ENCODE data around the gene PPP2R2D. TPM values are rescaled to one million over a fixed set of nuclear protein-coding genes. Genes with fewer than 3 reads are reported as not detected.
"Not testable (repeated sequence)": the region's sequence is repeated elsewhere in the genome, so short reads cannot be mapped to it uniquely, and the experiment has no call there.

Gene PPP2R2D
- total RNA-seq, 1 experiment from 2014 or later: 15.8 TPM

DNA sequence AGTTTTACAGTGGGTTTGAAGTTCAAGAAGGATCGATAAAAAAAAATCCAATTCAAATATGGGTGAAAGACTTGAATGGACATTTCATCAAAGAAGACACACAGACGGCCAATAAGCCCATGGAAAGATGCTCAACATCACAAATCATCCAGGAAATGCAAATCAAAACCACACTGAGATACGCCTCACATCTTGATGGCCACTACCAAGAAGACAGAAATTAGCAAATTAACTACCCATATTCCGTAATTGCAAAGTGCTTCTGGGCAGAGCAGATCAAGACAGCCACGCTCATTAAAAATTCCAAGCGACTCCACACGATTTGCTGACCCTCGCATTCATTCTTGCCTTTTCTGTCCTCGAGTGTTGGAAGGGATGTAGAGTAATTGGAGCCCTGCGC is 34.1 kb upstream of the PPP2R2D start:
- no peak for DNase-seq (ENCODE audit: low read depth)

- DNase-seq (ENCODE audit: low read depth): no peak
Measured at GRCh38 chr10:131868436-131868835, 32.4 kb upstream of the PPP2R2D start.

GRCh38 chr10:131869344-131869743 is 31.5 kb upstream of the PPP2R2D start:
- DNase-seq (ENCODE audit: low read depth): no peak

DNA sequence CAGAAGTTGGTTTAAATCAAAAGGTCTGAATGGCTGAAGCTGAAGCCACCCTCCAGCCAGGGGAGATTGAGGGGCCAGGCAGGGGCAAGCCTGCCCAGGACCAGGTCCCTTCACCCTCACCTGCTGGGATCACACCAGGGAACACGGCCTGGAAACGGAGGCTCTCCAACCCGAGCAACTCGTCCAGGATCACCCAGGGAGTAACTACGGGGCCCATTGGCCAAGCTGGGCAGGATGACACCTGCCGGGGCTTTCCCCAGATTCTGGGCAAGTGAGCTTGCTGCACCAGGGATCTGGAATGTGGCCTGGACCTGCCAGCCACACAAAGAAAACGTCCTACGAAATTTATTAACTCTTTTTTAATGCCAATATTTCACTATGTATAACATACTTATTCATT is 30.4 kb upstream of the PPP2R2D start:
- DNase-seq (ENCODE audit: low read depth): no peak

- peak; percentile 36 for DNase-seq (ENCODE audit: low read depth)
Measured at GRCh38 chr10:131870831-131871672, 29.8 kb upstream of the PPP2R2D start.

GRCh38 chr10:131871673-131872005 is 29.2 kb upstream of the PPP2R2D start:
- no peak for DNase-seq (ENCODE audit: low read depth)

DNA sequence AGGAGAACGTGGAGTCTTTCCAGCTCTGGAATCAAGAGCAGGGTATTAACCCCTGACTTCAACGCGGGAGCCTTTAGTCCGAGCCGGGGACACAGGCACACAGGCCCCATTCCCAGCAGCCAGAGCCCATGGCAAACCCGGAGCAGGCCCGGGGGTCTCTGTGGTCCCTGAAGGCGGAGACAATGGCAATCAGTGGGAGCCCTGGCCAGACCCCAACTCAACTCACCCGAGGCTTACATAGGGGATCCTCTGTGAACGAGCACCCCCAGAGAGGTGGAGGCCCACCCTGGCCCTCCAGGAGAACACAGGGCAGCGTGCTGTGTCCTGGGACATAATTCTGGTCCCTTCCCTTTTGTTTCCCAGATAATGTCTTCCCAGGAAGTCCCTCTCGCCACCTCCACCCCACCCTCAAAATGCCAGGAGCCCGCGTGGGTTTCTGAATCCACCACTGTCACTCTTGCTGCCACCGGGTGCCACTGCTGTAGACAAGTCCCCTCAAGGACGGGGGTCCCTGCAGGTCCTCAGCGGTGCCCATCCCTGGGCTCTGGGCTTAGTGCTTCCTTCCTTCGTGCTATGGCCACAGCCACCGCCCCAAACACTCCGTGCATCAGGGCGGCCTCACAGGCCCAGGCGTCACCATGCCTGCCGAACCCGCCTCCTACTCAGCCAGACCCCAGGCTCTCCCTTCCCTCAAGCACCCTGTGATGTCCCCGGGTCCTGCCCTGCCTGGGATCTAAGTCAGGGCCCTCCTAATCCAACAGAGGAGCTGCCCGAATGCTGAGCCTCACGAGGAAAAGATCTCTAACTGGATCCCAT is 28.6 kb upstream of the PPP2R2D start:
- DNase-seq (ENCODE audit: low read depth): no peak

DNA sequence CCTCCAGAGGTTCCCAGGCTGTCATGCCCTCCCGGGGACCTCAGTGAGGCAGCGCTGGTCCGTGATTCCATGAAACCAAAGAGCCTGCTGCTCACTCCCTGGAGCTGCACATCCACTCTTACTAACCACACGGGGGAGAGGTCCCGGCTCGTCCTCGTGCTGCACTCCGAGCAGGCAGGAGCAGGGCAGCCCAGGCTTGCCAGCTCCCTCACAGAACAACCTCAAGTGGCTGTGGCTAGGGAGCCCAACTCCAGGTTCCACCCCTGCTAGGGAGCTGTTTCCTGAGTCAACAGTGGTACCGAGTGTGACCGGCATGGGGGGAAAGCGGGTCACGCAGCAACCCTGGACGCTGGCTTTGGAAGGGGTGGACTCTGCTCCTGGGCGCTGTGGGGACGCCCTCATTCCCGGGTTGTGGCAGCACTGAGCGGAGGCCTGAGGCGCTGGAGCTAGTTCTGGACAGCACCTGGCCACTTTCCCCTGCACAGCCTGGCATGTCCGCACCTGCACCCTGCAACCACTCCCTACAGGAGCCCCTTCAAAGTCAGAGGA is 27.9 kb upstream of the PPP2R2D start:
- DNase-seq (ENCODE audit: low read depth): no peak

GRCh38 chr10:131874991-131875451 is 25.8 kb upstream of the PPP2R2D start:
- peak; percentile 75 for DNase-seq (ENCODE audit: low read depth)

DNA sequence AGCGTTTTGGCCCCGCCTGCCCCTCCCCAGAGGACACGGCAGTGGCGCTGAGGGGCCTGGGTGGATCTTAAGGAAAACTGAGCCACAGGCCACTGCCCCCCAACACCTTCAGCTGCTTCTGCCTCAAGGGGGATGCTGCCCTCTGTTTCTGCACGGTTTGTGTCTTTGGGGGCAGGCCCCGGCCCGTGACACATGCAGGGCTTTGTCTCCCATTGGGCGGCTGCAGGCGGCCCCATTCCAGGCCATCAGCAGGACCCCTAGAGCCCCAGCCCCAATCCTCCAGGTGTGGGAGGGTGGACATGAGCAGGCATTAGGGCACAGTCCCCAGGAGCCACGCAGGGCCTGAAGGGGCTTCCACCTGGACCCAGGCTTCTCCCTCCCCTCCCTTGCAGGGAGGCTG is 25.3 kb upstream of the PPP2R2D start:
- DNase-seq (ENCODE audit: low read depth): no peak

- DNase-seq (ENCODE audit: low read depth): no peak
Measured at GRCh38 chr10:131876017-131876416, 24.8 kb upstream of the PPP2R2D start.

GRCh38 chr10:131876508-131876907 is 24.3 kb upstream of the PPP2R2D start:
- no peak for DNase-seq (ENCODE audit: low read depth)

- no peak for DNase-seq (ENCODE audit: low read depth)
Measured at GRCh38 chr10:131880016-131880590, 20.7 kb upstream of the PPP2R2D start.

- no peak for DNase-seq (ENCODE audit: low read depth)
Measured at GRCh38 chr10:131881104-131881880, 19.5 kb upstream of the PPP2R2D start.

GRCh38 chr10:131882151-131882550 is 18.7 kb upstream of the PPP2R2D start:
- no peak for DNase-seq (ENCODE audit: low read depth)

GRCh38 chr10:131882590-131883451 is 18.0 kb upstream of the PPP2R2D start:
- DNase-seq (ENCODE audit: low read depth): no peak

- DNase-seq (ENCODE audit: low read depth): not testable (repeated sequence)
Measured at GRCh38 chr10:131883621-131884393, 17.0 kb upstream of the PPP2R2D start.

DNA sequence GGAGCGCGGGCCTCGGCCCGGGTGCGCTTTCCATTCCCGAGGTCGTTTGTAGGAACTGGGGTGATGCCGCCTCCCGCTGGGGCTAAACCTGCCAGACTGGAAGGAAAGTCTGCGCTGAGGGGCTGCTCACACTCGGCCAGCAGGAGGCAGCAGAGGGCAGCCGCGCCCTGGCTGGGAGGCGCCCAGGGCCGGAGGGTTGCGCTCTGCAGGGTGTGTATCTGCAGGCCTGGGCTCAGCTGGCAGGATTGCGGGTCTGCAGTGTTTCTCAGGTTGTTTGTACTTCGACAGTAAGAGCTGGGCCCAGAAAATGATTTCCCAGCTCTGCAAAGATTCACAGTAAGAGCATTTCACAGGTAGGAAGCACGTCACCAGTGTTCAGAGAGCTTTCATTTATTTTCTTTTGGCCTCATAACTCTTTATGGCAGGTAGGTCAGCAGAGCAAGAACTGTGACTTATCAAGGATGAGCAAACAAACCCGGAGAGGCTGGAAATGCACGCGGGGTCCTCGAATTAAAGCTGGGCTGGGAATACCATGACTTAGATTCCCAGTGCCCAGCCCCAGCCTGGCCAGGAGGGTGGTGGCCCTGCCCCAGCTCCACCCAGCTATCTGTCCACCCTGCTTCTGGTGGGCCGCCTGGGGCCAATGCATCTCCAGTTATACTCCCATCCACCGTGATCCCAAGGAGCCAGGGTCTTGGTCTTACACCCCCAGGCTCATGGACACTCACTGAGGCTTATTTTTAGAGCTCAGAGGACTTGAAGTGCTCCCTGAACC is 15.2 kb upstream of the PPP2R2D start:
- peak; percentile 64 for DNase-seq (ENCODE audit: low read depth)

GRCh38 chr10:131886237-131886636 is 14.6 kb upstream of the PPP2R2D start:
- no peak for DNase-seq (ENCODE audit: low read depth)

All from Daoy (cell line).